ENCODE results near the gene MADD. TPM values are rescaled to one million over a fixed set of nuclear protein-coding genes. Genes with fewer than 3 reads are reported as not detected.

MADD gene
- total RNA-seq, 4 donors from 2014 or later: 47.8 to 83.2 (median 72.9) TPM

DNA sequence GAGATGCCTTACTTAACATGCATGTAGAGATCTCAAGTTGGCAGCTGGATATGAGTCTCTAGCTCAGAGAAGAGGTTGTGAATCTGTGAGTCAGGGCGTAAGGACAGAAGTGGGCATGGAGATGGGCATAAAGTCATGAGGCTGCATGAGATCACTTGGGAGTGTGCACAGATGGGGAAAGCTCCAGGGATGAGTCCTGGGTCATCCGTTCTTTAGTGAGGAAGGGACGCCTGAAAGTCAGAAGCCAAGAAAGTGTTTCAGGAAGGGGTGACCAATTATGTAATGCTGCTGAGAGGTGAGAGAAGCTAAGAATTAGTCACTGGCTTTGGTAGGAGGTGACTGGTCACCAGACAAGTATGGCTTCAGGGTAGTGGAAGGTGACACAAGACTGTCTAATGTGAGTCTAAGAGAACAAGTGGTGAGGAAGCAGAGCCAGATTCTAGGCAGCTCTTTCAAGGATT, 28.1 kb upstream of the MADD start:
- TF ChIP-seq, protein P1, sequence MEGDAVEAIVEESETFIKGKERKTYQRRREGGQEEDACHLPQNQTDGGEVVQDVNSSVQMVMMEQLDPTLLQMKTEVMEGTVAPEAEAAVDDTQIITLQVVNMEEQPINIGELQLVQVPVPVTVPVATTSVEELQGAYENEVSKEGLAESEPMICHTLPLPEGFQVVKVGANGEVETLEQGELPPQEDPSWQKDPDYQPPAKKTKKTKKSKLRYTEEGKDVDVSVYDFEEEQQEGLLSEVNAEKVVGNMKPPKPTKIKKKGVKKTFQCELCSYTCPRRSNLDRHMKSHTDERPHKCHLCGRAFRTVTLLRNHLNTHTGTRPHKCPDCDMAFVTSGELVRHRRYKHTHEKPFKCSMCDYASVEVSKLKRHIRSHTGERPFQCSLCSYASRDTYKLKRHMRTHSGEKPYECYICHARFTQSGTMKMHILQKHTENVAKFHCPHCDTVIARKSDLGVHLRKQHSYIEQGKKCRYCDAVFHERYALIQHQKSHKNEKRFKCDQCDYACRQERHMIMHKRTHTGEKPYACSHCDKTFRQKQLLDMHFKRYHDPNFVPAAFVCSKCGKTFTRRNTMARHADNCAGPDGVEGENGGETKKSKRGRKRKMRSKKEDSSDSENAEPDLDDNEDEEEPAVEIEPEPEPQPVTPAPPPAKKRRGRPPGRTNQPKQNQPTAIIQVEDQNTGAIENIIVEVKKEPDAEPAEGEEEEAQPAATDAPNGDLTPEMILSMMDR (IDR thresholded peaks at IDR 0.05): no peak
- TF ChIP-seq POLR2A (IDR thresholded peaks at IDR 0.05): no peak
- no peaks in the 10 kb centered on the region for H3K9me3 ChIP-seq
- H3K27me3 ChIP-seq: no peaks in the 10 kb centered on the region
- no peak overlapping the region for H3K4me3 ChIP-seq
- H3K36me3 ChIP-seq: peaks cover 0 to 83% (median 0%) of the 10 kb centered on the region in 3 donors
- DNase-seq: no peak
- no peak overlapping the region for H3K27ac ChIP-seq
- peaks cover 0 to 2% (median 0%) of the 10 kb centered on the region in 4 donors for H3K4me1 ChIP-seq

DNA sequence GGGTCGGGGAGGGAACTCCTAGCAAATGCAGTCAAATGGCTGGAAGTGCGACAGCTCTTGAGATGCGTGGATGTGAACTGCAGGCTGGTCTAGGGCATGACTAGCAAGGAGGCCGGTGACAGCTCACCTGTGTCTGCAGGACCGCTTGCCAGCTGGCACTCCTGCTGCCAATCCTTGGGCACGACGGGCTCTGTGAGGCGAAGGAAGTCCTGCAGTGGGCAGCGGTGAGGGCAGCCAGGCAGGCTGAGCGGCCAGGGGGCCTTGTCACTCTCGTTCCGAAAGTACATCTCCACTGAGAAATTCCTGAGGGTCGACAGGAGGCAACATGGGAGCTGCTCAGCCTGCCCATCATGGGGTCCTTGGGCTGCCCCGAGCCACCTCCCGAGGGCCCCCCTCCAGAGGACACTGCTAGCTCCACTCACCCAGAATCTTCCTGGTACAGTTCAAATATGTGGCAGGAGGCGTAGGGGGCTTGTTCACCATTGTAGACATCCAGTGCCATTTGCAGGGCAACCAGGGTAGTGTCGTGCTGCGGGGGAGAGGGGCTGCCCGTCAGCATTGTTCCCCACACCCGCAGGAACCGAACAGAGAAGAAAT, 27.2 kb upstream of the MADD start:
- DNase-seq: no peak
- TF ChIP-seq, protein P1 (IDR thresholded peaks at IDR 0.05): no peak
- TF ChIP-seq POLR2A (IDR thresholded peaks at IDR 0.05): no peak
- Histone ChIP-seq H3K27ac (no peak overlapping the region), H3K9me3 (no peaks in the 10 kb centered on the region), H3K4me3 (no peak overlapping the region), H3K4me1 (peaks cover 0 to 10% (median 2%) of the 10 kb centered on the region in 4 donors), H3K36me3 (peaks cover 0 to 87% (median 0%) of the 10 kb centered on the region in 3 donors), H3K27me3 (no peaks in the 10 kb centered on the region)

GRCh38 chr11:47243454-47243853, 26.5 kb upstream of the MADD start:
- Histone ChIP-seq H3K4me3 (no peak overlapping the region), H3K27me3 (no peaks in the 10 kb centered on the region), H3K27ac (no peak overlapping the region), H3K36me3 (peaks cover 0 to 82% (median 0%) of the 10 kb centered on the region in 3 donors), H3K9me3 (no peaks in the 10 kb centered on the region), H3K4me1 (peaks cover 0 to 13% (median 3%) of the 10 kb centered on the region in 4 donors)
- TF ChIP-seq, protein P1 (IDR thresholded peaks at IDR 0.05): no peak
- no peak for TF ChIP-seq POLR2A (IDR thresholded peaks at IDR 0.05)
- DNase-seq: no peak

- Histone ChIP-seq H3K4me1 (peaks cover 0 to 18% (median 6%) of the 10 kb centered on the region in 4 donors), H3K4me3 (no peak overlapping the region), H3K27me3 (no peaks in the 10 kb centered on the region), H3K36me3 (peaks cover 0 to 70% (median 0%) of the 10 kb centered on the region in 3 donors), H3K9me3 (no peaks in the 10 kb centered on the region), H3K27ac (peak overlapping the region in 1 of 4 donors; percentile 27)
- no peak for DNase-seq
- TF ChIP-seq POLR2A (IDR thresholded peaks at IDR 0.05): no peak
- TF ChIP-seq, protein P1 (IDR thresholded peaks at IDR 0.05): no peak
Observed at GRCh38 chr11:47244448-47245350, 25.2 kb upstream of the MADD start.

DNA sequence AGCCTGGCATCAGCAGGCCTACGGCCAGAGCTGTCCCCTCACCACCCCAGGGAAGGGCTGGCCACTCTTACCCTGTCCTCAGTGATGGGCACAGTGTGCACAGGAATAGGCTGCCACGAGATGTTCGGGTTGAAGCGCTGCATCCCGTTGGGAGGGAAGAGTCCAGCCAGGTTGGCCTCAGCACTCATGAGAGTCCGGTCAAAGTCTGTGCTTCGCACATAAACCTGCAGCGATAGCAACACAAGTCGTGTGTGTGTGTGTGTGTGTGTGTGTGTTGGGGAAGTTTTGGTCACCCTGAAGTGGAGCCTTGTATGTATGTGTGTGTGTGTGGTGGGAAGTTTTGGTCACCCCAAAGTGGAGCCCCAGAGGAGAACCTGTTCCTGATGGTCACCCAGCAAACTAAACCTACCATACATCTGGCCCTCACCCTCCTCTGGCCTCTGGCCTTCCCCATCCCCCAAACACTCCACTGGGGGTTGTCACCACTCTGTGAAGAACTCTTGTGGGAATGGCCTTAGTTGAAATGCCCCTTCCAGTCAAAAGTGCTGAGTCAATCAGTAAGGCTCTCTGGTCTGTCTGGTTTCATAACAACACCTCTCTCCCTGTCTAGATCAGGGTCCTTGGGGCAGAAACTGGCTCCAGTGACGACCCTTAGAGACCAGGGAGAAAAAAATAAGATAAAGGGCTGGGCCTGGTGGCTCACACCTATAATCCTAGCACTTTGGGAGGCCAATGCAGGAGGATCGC, 24.1 kb upstream of the MADD start:
- Histone ChIP-seq H3K36me3 (peaks cover 0 to 59% (median 0%) of the 10 kb centered on the region in 3 donors), H3K4me1 (peaks cover 0 to 21% (median 6%) of the 10 kb centered on the region in 4 donors), H3K4me3 (no peak overlapping the region), H3K9me3 (no peaks in the 10 kb centered on the region), H3K27me3 (no peaks in the 10 kb centered on the region), H3K27ac (peak overlapping the region in 1 of 4 donors; percentile 27)
- no peak for TF ChIP-seq POLR2A (IDR thresholded peaks at IDR 0.05)
- TF ChIP-seq, protein P1 (IDR thresholded peaks at IDR 0.05): no peak
- DNase-seq: no peak
